DMS153 treated with DMSO at 0.1 percent for 48 hours (cell line): ENCODE data around the gene NKX6-2.

Experiments
- DNase-seq: peaks from one replicate; lab custom pipeline; 2025; ENCODE audit not compliant: unreplicated experiment; lab: John Stamatoyannopoulos, UW

Gene NKX6-2

DNA sequence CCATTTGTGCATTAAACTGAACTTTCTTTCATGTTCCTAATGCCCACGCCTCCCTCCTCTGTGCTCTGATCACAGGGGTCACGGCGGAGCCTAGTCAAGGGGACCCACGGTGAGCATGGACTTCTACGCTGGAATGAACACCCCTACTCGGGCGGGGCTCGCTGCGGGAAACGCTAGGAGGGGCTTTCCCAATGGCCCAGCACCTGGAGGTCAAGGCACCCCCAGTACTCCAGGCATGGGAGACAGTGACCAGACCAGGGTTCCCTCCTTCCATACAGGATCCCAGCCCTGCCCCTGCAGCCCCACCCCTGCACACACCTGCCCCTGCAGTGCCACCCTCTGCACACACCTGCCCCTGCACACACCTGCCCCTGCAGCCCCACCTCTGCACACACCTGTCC lies 27.1 kb upstream of the NKX6-2 start:
- no peak for DNase-seq

DNA sequence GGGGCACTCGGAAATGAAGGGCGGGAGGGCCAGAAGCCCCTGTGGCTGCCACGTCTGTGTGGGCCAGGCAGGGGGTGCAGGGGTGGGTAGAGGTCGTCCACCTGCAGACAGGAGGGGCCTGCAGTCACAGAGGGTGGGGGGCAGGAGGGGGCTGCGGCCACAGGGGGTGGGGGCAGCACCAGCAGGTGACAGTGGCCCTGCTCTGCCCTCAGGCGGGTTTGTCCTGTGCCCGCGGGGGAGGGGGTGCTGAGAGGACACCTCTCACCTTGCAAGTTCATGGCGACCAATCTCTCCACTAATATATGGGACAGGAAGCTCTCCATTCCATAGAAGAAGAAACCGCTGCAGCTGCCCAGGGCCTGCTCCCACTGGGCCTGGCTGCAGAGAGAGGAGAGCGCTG lies 26.6 kb upstream of the NKX6-2 start:
- DNase-seq: no peak

DNA sequence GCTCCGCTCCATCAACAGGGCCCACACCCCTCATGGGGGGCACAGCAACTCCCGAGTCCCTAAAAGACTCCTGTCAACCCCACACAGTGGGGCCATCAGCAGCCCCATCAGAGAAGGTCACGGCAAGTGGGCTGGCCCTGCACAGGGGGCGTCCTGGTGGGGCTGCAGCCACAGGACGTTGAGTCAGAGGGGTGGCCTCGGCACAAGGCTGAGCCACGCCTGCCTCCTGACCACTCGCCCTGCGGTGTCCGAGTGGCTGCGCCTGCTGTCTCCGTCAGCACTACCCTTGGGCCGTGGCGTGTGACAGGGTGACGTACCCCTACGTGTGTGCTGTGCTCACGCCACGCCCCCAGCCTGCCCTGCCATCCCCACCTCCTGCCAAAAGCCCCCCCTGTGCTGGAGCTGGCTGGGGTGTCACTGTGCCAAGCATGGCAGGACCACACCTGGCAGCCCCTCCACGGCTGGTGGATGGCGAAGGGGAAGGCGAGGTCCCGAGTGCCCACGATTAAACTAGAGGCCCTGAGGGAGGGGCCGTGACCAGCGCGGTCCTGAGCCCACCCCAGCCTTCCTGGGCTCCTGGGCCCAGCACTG lies 26.0 kb upstream of the NKX6-2 start:
- DNase-seq: no peak

DNA sequence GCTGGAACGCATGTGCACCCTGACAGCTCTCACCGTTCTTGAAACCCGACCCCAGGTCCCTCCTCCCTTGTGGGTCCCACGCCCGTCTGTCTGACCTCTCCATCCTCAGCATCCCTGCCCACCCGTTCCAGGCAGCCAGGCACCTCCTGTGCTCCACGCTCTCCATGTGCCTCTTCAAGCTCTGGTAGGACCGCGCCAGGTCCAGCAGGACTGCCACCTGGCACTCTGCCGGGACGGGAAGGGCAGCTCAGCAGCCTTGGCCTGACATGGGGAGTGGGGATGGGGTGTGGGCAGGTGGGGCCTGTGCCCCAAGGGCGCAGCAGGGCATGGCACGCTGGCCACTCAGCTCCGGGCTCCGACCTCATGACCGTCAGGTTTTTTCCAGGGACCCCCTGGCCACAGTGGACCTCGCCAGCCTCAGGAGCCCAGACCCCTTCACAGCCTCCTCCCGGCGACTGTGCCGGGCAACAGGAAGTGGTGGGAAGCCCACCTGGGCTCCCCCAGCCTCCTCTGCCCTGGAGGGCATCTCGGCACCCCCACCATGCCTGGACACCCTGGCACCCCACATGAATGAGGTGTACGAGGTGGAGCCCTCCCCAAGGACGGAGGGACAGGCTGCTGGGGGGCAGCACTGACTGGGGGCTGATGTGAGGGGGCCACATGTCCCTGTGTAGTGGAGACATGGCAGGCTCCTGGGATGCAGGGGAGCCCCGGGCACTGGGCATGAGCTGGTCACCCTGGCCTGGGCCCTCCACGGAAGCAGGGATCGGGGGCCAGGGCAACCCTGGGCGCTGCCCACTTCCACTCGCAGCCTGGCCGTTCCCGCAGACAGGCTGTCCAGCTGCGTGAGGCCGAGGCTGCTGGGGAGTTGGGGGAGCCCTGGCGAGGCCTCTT lies 25.1 kb upstream of the NKX6-2 start:
- DNase-seq: no peak

DNA sequence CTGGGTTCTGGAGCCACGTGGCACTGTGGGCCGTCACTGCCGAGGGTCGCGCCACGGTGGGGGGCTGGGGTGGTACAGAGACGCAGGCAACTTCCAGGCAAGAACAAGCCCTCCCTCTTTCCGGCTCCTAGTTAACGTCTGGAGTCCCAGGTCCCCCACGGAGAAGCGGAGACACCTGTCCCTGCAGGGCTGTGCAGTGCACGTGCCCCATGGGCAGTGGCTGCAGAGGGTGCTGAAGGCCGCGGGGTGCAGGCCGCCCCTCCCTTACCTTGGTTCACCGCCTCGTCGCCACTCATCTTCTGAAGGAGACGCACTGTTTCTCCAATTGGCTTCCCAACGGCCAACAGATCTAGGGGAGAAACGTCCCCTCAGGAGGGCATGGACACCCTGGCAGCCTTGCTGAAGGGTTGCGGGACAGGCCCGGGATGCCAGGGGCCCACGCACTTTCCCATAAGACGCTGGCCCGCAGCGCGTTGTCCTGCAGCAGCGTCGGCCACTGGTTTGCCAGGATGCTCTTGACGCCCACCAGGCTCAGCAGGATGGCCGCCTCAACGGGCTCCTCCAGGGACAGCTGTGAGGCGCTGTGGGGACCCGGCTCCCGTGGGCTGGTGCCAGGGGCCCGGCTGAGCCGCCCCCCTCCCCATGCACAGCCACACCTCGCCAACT lies 24.3 kb upstream of the NKX6-2 start:
- no peak for DNase-seq

DNA sequence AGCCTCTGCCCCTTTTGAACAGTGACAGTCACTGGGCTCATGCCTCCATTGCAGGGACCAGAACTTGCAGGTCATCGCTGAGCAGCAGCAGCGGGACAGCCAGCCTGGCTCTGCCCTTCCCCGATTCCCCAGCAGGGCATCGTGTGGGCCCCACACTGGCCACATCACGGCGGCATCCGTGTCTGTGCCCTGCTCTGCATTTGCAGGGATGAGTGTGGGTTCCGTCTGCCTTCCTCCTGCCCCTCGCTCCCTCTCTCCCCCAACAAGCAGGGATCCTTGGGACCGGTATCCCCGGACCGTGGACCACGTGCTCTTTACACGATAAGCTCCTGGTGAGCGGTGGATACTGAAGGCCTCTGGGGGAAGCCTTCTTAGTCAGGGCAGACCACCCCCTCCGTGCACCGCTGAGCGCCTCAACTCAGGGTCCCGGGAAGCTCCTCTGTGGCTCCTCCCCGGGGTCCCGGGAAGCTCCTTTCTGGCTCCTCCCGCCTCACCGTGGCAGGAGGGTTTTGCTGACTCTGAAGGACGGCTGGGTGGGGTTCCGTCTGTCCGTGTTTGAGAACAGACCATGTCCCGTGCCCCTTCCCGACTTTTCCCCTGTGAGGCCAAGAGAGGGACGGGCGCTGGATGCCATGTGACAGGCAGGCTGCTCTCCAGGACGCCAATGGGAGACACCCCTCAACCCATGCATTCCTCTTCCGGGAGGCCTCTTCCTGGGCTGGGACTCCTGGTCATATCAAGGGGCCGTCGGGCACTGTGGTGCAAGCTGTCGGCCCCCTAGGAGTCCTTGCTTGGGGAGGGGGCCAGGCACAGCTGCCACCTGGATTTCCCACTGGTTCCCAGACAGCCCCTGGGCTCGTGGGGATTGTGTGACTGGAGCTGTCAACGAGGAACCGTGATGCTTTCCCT lies 23.5 kb upstream of the NKX6-2 start:
- no peak for DNase-seq

DNA sequence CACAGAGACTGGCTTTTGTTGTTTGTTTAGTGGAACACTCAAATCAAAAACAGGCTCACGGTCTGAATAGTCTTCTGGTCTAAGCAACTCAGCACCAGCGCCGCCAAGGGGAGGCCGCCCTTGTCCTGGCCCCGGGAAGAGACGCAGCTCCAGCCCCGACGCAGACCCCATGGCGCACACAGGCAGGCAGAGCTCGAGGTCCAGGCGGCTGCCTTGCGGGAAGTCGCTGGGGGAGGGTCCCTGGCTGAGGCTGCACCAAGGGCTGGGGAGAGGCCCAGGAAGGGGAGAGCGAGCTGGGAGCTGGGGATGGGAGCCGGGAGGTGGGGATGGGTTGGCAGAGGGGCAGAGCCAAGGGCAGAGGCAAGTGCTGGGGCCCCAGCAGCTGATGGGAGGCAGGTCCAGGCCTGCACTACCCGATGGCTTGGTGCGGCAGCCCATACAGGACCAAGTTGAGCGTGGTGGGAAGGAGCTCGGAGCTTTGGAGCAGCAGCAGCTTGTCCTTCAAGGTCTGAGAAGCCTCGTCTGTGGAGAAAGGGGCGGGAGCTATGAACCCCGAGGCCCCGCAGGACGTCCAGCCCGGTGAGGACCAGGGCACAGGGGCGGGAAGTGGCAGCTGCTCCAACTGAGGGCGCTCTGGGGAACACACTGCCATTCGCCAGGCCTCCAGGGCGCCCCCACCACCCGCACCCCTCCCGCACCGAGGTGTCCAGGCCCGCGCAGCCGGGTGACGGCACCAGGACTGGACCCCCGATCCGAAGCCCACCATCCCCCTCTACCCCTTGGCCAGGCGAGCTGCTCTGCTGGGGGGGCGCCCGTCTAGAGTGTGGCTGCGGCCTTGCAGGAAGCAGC lies 22.7 kb upstream of the NKX6-2 start:
- no peak for DNase-seq

DNA sequence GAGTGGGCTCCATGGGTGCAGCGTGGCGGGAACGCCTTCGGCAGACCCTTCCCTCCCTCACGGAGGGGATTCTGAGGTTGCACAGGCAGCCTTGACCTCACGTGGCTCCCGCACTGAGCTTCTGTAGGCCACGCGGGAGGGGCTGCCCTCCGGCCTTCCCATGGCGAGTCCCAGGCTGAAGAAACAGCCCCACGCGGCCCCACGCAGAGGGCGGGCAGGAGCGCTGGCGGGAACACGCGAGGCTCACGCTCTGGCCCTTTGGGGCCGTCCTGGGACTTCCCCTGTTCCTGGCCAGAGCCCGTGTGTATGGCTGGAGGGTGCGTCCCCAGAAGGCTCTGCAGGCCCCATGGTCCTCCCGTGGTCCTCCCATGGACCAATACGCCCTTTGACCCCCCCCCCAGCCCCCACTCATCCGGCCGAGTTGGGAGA lies 21.7 kb upstream of the NKX6-2 start:
- DNase-seq: no peak

DNA sequence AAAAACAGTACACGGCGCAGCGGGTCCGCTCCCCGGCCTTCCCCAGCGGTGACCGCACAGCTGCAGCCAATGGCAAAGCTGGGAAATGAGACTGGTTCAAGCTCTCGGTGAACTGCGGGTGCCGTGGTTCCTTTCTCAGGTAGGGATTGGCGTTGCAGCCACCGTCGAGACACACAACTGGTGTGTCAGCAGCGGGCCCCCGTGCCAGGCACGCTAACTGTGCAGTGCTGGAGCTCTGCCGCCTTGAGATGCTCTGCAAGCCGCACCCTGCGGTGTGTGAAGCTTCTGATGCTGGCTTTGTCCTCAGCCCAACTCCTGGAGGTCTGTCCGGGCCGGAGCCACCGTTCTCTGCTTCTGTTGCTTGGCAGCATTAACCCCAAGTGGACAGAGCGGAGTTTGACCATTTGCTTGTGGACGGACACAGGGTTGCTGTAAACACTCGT lies 20.6 kb upstream of the NKX6-2 start:
- no peak for DNase-seq

DNA sequence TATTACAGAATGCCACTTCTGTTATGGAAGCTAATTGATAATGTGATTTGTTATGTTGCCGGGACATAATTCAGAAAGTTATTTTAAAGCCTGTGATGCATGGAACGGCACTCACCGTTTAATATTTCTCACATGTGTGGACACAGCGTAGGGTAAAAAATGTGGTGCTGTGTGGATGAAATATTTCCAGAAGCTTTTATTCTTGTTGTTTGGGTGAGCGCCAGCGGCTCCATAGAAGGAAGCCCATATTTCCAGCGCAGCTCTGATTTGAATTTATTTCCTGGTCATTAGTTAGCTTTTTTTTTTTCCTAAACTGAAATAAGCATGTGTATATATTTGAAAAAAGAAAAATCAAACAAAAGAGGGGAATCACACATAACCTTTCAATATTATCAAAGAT lies 20.2 kb upstream of the NKX6-2 start:
- no peak for DNase-seq

DNA sequence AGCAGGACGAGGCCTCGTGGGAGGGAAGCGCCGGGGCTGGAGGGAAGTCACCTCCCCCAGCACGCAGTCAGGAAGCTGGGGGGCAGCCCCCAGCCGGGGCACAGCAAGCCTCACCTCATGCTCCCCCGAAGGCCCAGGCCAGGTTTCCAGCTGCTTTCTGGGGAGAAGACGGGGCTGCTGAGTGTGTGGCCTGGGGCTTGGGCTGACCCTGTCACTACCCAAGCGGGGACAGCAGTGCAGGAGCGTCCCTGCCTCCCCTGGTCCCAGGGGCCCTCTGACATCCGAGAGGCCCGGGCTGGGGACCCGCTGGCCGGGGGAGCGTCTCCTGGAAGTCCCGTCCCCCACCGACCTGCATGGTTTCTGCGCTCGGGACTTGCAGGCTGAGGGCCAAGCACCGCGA lies 19.7 kb upstream of the NKX6-2 start:
- no peak for DNase-seq

DNA sequence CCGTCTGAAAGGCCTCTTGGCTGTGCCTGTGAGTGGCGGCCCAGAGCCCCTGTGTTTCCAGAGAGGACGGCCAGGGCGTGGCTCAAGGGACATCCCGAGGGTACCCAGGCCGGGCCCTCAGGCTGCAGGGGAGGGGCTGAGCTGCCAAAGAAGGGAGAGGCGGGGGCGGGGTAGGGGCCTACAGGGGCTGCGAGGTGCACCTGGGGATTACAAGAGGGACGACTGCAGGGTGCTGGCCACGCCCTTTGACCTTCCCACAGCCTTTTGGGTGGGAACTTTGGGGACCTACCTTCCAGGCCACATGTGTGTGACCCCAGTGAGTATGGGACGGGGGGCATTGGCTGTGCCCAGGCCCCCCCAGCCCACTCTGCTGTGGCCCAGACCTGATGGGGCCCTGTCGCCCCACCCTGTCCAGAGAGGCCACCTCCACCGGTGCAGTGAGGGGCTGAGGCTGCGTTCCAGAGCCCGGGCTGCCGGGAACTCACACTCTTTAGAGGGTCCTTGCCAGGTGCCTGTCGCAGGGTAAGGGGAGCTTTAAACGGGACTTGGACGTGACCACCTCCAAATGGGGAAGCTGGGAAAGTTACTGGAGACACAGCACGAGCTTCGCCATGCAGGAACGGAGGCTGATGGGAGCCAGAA lies 19.0 kb upstream of the NKX6-2 start:
- DNase-seq: no peak

DNA sequence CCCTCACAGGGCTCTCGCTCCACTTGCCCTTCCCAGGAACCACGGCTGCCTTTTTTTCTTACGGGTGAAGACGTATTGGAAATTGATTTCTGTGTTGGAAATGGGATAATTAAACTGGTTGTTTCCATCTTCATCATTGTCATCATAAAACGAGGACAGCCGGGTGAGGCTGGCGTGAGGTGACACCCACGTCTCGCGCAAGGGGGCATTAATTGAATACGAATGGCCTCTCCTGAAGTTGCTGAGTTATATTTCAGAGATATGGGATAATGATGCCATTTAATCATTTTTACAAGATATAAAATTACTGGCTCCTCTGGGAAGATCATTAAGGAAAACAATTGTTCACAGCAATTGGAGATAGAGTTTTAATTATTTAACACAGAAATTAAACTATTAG lies 18.3 kb upstream of the NKX6-2 start:
- DNase-seq: no peak

DNA sequence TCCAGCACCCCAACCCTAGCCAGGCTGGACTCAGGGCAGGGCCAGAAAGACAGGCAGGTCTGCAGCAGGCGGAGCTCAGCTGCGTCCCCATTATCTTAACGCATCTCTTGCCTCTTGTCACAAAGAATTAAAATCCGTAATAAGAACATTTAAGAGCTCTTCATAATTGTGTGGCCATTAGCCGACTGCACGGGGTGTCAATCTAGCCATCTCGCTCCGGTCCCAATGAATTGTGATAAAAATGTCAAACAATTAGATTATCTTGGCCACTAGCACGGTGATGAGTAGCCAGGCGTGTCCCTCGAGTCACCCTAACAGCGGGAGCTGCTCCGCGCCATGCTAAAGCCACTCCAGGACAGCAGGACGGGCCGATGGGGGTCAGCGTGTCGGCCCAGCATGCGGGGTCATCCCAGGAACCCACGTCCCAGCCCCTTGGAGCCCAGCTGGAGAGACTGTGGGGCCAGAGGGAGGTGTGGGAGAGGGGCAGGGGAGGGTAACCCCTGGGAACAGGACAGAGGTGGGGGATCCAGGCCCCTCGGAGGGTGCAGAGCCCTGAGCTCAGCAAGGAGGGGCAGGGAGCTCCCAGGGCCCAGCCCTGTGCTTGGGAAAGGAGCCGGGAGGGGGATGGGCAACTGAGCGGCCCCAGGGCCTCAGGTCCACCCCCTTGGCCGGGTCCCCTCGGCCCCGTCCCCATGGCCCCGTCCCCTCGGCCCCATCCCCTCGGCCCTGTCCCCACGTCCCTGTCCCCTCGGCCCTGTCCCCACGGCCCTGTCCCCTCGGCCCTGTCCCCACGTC lies 17.7 kb upstream of the NKX6-2 start:
- no peak for DNase-seq

DNA sequence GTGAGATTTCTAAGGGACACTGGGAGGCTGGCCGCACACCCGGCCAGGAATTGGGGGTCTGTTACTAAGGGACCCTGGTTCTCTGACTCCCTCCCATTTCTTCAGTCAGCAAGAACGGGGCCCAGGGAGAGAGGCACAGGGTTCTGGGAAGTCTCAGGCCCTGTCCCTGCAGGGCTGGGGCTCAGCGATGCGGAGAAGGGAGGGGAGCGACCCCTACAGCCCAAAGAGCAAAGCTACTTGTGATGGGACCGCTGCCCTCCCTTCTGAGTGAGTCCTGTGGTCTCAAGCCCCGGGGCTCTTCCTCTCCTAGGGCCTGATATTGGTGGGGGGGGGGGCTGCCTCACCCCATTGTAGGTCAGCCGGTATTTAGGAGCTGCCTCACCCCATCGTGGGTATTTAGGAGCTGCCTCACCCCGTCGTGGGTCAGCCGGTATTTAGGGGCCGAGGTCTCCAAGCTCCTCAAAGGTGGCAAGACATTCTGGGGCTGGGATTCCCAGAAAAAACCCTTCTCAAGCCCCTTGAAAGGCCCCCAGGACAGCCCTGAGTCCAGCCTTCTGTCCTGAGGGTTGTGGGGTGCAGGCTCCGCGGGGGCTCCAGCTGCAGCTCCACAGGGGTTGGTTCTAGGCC lies 16.9 kb upstream of the NKX6-2 start:
- no peak for DNase-seq

DNA sequence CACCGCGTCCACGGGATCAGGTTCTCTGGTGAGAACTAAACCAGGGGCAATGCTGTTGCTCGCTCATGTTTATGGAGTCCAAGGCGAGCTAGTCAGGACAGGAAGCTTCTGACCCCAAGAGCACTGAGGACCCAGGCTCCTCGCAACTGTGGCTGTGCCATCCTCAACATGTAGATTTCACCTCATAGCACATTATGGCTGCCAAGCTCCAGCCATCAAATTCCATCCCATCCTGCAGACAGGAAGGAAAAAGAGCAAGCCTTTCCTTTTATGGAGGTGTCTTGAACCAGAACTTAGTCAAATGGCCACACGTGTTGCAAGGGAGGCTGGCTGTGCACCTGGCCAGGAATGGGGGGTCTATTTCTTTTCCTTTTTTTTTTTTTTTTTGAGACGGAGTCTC lies 16.1 kb upstream of the NKX6-2 start:
- DNase-seq: no peak

DNA sequence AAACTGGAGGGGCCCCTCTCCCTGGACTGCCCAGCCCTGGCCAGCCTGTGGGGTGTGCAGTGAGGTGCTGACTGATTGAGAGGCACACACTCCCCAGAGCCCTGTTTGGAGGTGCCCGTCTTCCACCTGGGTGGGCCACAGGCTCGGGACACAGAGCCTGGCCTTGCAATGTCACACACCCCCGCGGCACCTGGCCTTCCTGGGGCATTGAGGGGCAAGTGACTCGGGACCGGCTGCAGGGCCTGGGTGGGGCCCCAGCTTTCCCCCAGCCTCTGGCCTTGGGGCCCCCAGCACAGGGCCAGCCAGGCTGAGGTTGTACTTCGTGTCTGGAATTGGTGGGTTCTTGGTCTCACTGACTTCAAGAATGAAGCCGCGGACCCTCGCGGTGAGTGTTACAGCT lies 13.9 kb upstream of the NKX6-2 start:
- DNase-seq: no peak

DNA sequence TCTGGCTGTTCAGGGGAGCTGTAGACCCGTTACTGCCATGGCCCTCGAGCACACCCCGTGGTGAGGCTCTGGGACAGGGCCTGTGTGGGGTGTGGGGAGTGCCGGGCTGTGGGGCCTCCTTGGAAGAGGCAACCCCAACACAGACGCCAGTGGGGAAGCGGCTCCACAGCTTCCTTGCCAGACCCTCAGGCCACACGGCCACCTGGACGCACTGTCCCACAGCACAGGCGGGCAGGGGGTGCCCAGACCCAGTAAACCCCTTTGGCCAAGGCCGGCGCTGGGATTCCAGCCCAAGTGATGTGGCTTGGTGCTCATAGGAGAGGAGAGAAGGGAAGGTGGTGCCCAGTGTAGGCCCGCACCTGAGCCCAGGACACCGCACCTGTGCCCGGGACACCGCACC lies 12.9 kb upstream of the NKX6-2 start:
- no peak for DNase-seq
